ENCODE data around the gene SLC9A1. TPM values are rescaled to one million over a fixed set of nuclear protein-coding genes. Genes with fewer than 3 reads are reported as not detected.
A peak's percentile ranks its signal among the peaks of the same experiment; 100 is the strongest.

Gene SLC9A1
- total RNA-seq, 2 donors from 2014 or later, result 63.6 to 99.6 TPM

GRCh38 chr1:27097484-27097917, 57.4 kb downstream of the SLC9A1 start:
- Histone ChIP-seq H3K9me3 (no peaks in the 10 kb centered on the region), H3K36me3 (no peaks in the 10 kb centered on the region), H3K4me1 (no peaks in the 10 kb centered on the region), H3K4me3 (no peak overlapping the region), H3K27me3 (no peaks in the 10 kb centered on the region), H3K27ac (no peak overlapping the region), H3K9ac (ENCODE audit: low read depth in 2 of 2, low read length in 2 of 2) (no peak overlapping the region)
- DNase-seq, result peak; percentile 84
- intact Hi-C loops (cut with DNase I), result loop anchor here (2.0 kb wide), 2 partner anchors 53 to 101 kb away; no protein-coding TSS in a partner anchor
- peak; percentile 98 for TF ChIP-seq CTCF (IDR thresholded peaks at IDR 0.05)

- no peaks in the 10 kb centered on the region for H3K36me3 ChIP-seq
- no peak for TF ChIP-seq CTCF (IDR thresholded peaks at IDR 0.05)
- intact Hi-C loops (cut with DNase I), result no loop called here
- H3K9me3 ChIP-seq, result no peaks in the 10 kb centered on the region
- no peak for DNase-seq
- H3K4me1 ChIP-seq, result no peaks in the 10 kb centered on the region
- H3K4me3 ChIP-seq, result no peak overlapping the region
- no peak overlapping the region for H3K27ac ChIP-seq
- H3K9ac ChIP-seq (ENCODE audit: low read depth in 2 of 2, low read length in 2 of 2), result no peak overlapping the region
- H3K27me3 ChIP-seq, result no peaks in the 10 kb centered on the region
Observed at GRCh38 chr1:27095576-27095975, 59.3 kb downstream of the SLC9A1 start.

DNA sequence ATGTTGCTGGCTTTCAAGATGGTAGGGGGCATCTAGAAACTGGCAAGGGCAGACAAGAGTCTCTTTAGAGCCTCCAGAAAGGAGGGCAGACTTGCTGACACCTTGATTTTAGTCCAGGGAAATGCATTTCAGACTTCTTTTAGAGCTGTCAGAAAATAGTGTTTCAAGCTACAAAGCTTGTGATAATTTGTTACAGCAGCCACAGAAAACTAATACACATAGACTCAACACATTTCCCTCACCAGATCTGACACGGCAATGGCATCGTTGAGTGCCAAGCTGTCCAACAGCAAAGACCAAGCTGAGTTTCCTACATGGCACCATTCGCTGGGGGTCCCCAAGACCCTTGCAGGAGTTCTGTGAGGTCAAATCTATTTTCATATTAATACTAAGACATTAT, 62.0 kb downstream of the SLC9A1 start:
- H3K4me3 ChIP-seq, result no peak overlapping the region
- no peak for DNase-seq
- intact Hi-C loops (cut with DNase I), result no loop called here

GRCh38 chr1:27090911-27091310, 64.0 kb downstream of the SLC9A1 start:
- Histone ChIP-seq H3K9me3 (no peaks in the 10 kb centered on the region), H3K4me1 (no peaks in the 10 kb centered on the region), H3K36me3 (no peaks in the 10 kb centered on the region), H3K9ac (ENCODE audit: low read depth in 2 of 2, low read length in 2 of 2) (no peak overlapping the region), H3K27me3 (no peaks in the 10 kb centered on the region), H3K27ac (no peak overlapping the region), H3K4me3 (no peak overlapping the region)
- DNase-seq, result no peak
- intact Hi-C loops (cut with DNase I), result no loop called here
- TF ChIP-seq CTCF (IDR thresholded peaks at IDR 0.05), result no peak

More for the DNA sequence above, 62.0 kb downstream of the SLC9A1 start:
- Histone ChIP-seq H3K27ac (no peak overlapping the region), H3K36me3 (no peaks in the 10 kb centered on the region), H3K4me1 (no peaks in the 10 kb centered on the region), H3K9me3 (no peaks in the 10 kb centered on the region), H3K9ac (ENCODE audit: low read depth in 2 of 2, low read length in 2 of 2) (no peak overlapping the region), H3K27me3 (no peaks in the 10 kb centered on the region)
- TF ChIP-seq CTCF (IDR thresholded peaks at IDR 0.05), result no peak

DNA sequence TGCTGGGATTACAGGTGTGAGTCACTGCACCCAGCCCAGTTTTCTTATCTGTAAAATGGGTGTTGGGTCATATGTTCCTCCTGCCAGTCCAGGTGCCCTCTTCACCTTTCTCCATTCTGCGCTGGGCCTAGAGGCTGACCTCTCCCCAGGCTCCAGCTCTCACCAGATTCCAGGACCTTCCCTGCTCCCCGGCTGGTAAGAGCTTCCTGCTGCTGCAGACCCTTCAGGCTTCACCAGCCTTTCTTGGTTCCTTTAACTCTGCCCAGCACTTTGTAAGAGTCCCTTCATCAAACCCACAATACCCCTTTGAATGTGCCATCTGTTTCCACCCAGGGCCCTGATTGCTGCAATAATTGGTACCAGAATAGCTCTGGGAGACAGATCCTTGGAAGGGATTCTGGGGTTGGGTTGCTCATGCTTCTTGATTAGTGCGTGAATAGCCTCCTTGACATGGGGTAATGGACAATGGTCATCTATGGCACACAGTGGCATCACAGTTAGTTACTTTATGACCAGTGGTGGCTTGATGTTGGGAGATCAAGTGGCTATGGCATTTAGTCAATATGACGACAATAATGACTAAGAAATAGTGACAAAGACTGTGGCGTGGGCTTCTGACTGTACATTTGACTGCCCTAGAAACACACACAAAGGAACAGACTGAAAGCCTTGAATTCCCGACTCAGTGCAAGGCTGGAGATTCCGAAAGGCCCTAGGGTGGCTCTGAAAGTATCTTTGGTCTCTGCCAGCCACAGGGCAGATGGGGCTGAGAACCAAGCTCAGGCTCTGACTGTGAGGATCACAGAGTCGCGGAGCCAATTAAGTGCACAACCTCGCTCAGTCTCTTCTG, 67.3 kb downstream of the SLC9A1 start:
- H3K27ac ChIP-seq, result no peak overlapping the region
- intact Hi-C loops (cut with DNase I), result no loop called here
- DNase-seq, result no peak
- TF ChIP-seq CTCF (IDR thresholded peaks at IDR 0.05), result no peak
- H3K36me3 ChIP-seq, result no peaks in the 10 kb centered on the region
- no peaks in the 10 kb centered on the region for H3K4me1 ChIP-seq
- H3K4me3 ChIP-seq, result no peak overlapping the region
- no peaks in the 10 kb centered on the region for H3K27me3 ChIP-seq
- H3K9me3 ChIP-seq, result no peaks in the 10 kb centered on the region
- H3K9ac ChIP-seq (ENCODE audit: low read depth in 2 of 2, low read length in 2 of 2), result no peak overlapping the region

Measured in colonic mucosa (tissue), 4 donors.